Mesothelial cell of epicardium (in vitro differentiated cells): ENCODE data around the gene IGLL1. TPM values are rescaled to one million over a fixed set of nuclear protein-coding genes. Genes with fewer than 3 reads are reported as not detected.
A peak's percentile ranks its signal among the peaks of the same experiment; 100 is the strongest.

ENCODE experiments used
- DNase-seq, 2 experiments: peaks; one replicate each; pipeline ENCODE4 v3.0.0; 2021; ENCODE audit warnings: low spot score in 2 of 2; ENCODE audit not compliant: unreplicated experiment in 2 of 2
- H3K27ac Mint-ChIP-seq: 2 replicates; pipeline ENCODE4 v1.8.0; 2021; ENCODE audit warnings: mixed read lengths
- H3K27me3 Mint-ChIP-seq: 2 replicates; pipeline ENCODE4 v1.8.0; 2021; ENCODE audit warnings: low read depth, mixed read lengths
- H3K36me3 Mint-ChIP-seq: 2 replicates; pipeline ENCODE4 v1.8.0; 2021; ENCODE audit warnings: mixed read lengths
- H3K4me1 Mint-ChIP-seq: 2 replicates; pipeline ENCODE4 v1.8.0; 2021; ENCODE audit warnings: mixed read lengths
- H3K4me3 Mint-ChIP-seq: 2 replicates; pipeline ENCODE4 v1.8.0; 2021; ENCODE audit warnings: mild to moderate bottlenecking, moderate library complexity, mixed read lengths
- H3K9me3 Mint-ChIP-seq: 2 replicates; pipeline ENCODE4 v1.8.0; 2021; ENCODE audit warnings: mixed read lengths
- CTCF ChIP-seq: fragments of 200-600 bp; sonication (generic); IDR thresholded peaks from one replicate; pipeline ENCODE4 v1.5.0; 2021; ENCODE audit warnings: antibody characterized with exemption; ENCODE audit not compliant: unreplicated experiment
- total RNA-seq: library from RNA; stranded (reverse); gene quantifications from 3 replicates; pipeline ENCODE4 v1.2.1, GENCODE V29; 2021

The IGLL1 gene
- total RNA-seq, 1 donor from 2014 or later, result not detected

GRCh38 chr22:23591201-23591791, 11.2 kb upstream of the IGLL1 start:
- Mint-ChIP-seq H3K4me3 (no peak overlapping the region), H3K9me3 (peaks cover 4% of the 10 kb centered on the region), H3K27me3 (peaks cover 3% of the 10 kb centered on the region), H3K36me3 (peaks cover 2% of the 10 kb centered on the region), H3K4me1 (peaks cover 10% of the 10 kb centered on the region), H3K27ac (no peak overlapping the region)
- DNase-seq, result peak; percentile 53 to 86
- TF ChIP-seq CTCF, result peak; percentile 88

- Mint-ChIP-seq H3K9me3 (peaks cover 3% of the 10 kb centered on the region), H3K27me3 (peaks cover 2% of the 10 kb centered on the region), H3K4me3 (no peak overlapping the region), H3K36me3 (no peaks in the 10 kb centered on the region), H3K4me1 (no peaks in the 10 kb centered on the region), H3K27ac (no peak overlapping the region)
- no peak for TF ChIP-seq CTCF
- DNase-seq, result no peak
Observed at GRCh38 chr22:23583836-23584235, 3.7 kb upstream of the IGLL1 start.

GRCh38 chr22:23583153-23583552, 3.1 kb upstream of the IGLL1 start:
- H3K4me3 Mint-ChIP-seq, result no peak overlapping the region

GRCh38 chr22:23581260-23581650, 1.2 kb upstream of the IGLL1 start:
- no peak overlapping the region for H3K4me3 Mint-ChIP-seq
- no peak overlapping the region for H3K27ac Mint-ChIP-seq
- H3K4me1 Mint-ChIP-seq, result no peaks in the 10 kb centered on the region
- no peak for TF ChIP-seq CTCF
- DNase-seq, result no peak
- no peaks in the 10 kb centered on the region for H3K36me3 Mint-ChIP-seq
- peaks cover 3% of the 10 kb centered on the region for H3K9me3 Mint-ChIP-seq
- peaks cover 2% of the 10 kb centered on the region for H3K27me3 Mint-ChIP-seq

More at GRCh38 chr22:23583153-23583552, 3.1 kb upstream of the IGLL1 start:
- no peaks in the 10 kb centered on the region for H3K4me1 Mint-ChIP-seq
- TF ChIP-seq CTCF, result no peak
- peaks cover 3% of the 10 kb centered on the region for H3K9me3 Mint-ChIP-seq
- H3K27me3 Mint-ChIP-seq, result peaks cover 2% of the 10 kb centered on the region
- no peak overlapping the region for H3K27ac Mint-ChIP-seq
- H3K36me3 Mint-ChIP-seq, result no peaks in the 10 kb centered on the region
- no peak for DNase-seq

GRCh38 chr22:23580576-23581259, 628 bp upstream of the IGLL1 start:
- Mint-ChIP-seq H3K9me3 (peaks cover under 1% of the 10 kb centered on the region), H3K27ac (no peak overlapping the region), H3K27me3 (peaks cover 2% of the 10 kb centered on the region), H3K36me3 (no peaks in the 10 kb centered on the region), H3K4me3 (no peak overlapping the region), H3K4me1 (no peaks in the 10 kb centered on the region)
- no peak for DNase-seq
- TF ChIP-seq CTCF, result no peak
